GM12891 (cell line): ENCODE measurements around the gene EPB41L4A.
"Not testable (repeated sequence)": the region's sequence is repeated elsewhere in the genome, so short reads cannot be mapped to it uniquely, and the experiment has no call there.

Experiments
- DNase-seq: peaks from one replicate; pipeline ENCODE4 v3.0.0; 2011; ENCODE audit warnings: low spot score; ENCODE audit not compliant: insufficient read length
- FAIRE-seq: peaks from 2 replicates; lab custom pipeline; 2011; peaks lifted over from hg19 to GRCh38; lab: Jason Lieb, UNC
- PAX5 ChIP-seq: IDR thresholded peaks from 2 replicates; pipeline ENCODE4 v1.6.1; 2011; ENCODE audit warnings: low read length, moderate library complexity, mild to moderate bottlenecking; ENCODE audit not compliant: insufficient read depth, severe bottlenecking
- POLR2A ChIP-seq: IDR thresholded peaks from 2 replicates; pipeline ENCODE4 v1.6.1; 2011; ENCODE audit warnings: low read depth, low read length, control low read depth
- POLR2AphosphoS5 ChIP-seq: IDR thresholded peaks from 2 replicates; pipeline ENCODE4 v1.6.1; 2011; ENCODE audit warnings: low read depth, low read length, control low read depth
- POU2F2 ChIP-seq: IDR thresholded peaks from 2 replicates; pipeline ENCODE4 v1.6.1; 2011; ENCODE audit warnings: low read depth, mild to moderate bottlenecking, control low read depth, low read length, moderate library complexity
- SPI1 ChIP-seq: IDR thresholded peaks from 2 replicates; pipeline ENCODE4 v1.6.1; 2011; ENCODE audit warnings: low read depth, low read length, control low read depth
- TAF1 ChIP-seq: IDR thresholded peaks from 2 replicates; pipeline ENCODE4 v1.6.1; 2011; ENCODE audit warnings: low read depth, low read length, control low read depth

The EPB41L4A gene

GRCh38 chr5:112366987-112367386 is 52.1 kb downstream of the EPB41L4A start:
- FAIRE-seq: no peak
- DNase-seq: no peak
- no peak for TF ChIP-seq PAX5
- TF ChIP-seq POLR2AphosphoS5: no peak
- no peak for TF ChIP-seq TAF1

GRCh38 chr5:112360740-112361139 is 58.3 kb downstream of the EPB41L4A start:
- not testable (repeated sequence) for DNase-seq, FAIRE-seq

GRCh38 chr5:112356178-112356956 is 62.7 kb downstream of the EPB41L4A start:
- TF ChIP-seq TAF1: no peak
- no peak for TF ChIP-seq POLR2A
- no peak for TF ChIP-seq POLR2AphosphoS5
- no peak for TF ChIP-seq POU2F2
- TF ChIP-seq SPI1: no peak
- TF ChIP-seq PAX5: no peak
- FAIRE-seq: no peak
- DNase-seq: no peak

GRCh38 chr5:112355058-112355685 is 63.9 kb downstream of the EPB41L4A start:
- no peak for DNase-seq
- FAIRE-seq: no peak
- TF ChIP-seq POLR2AphosphoS5 (no peak), PAX5 (no peak), POLR2A (no peak), SPI1 (no peak), TAF1 (no peak), POU2F2 (no peak)

- no peak for FAIRE-seq
- TF ChIP-seq POU2F2 (no peak), POLR2A (no peak), POLR2AphosphoS5 (no peak), PAX5 (no peak), TAF1 (no peak)
Measured at GRCh38 chr5:112353678-112354077, 65.4 kb downstream of the EPB41L4A start.

GRCh38 chr5:112351225-112351624 is 67.9 kb downstream of the EPB41L4A start:
- DNase-seq (no peak), FAIRE-seq (no peak)
- TF ChIP-seq TAF1 (no peak), POU2F2 (no peak), POLR2A (no peak), SPI1 (no peak), PAX5 (no peak), POLR2AphosphoS5 (no peak)

More at GRCh38 chr5:112353678-112354077, 65.4 kb downstream of the EPB41L4A start:
- no peak for DNase-seq

- TF ChIP-seq POLR2AphosphoS5 (no peak), SPI1 (no peak)
- FAIRE-seq (no peak), DNase-seq (no peak)
Measured at GRCh38 chr5:112350626-112351025, 68.5 kb downstream of the EPB41L4A start.

GRCh38 chr5:112349371-112349770 is 69.7 kb downstream of the EPB41L4A start:
- peak; percentile 86 for FAIRE-seq
- DNase-seq: no peak
- no peak for TF ChIP-seq PAX5
- TF ChIP-seq POU2F2: no peak
- no peak for TF ChIP-seq POLR2AphosphoS5
- no peak for TF ChIP-seq SPI1
- no peak for TF ChIP-seq TAF1
- no peak for TF ChIP-seq POLR2A

GRCh38 chr5:112348915-112349314 is 70.2 kb downstream of the EPB41L4A start:
- FAIRE-seq: no peak
- no peak for DNase-seq
- TF ChIP-seq POU2F2 (no peak), SPI1 (no peak), POLR2AphosphoS5 (no peak), PAX5 (no peak), TAF1 (no peak), POLR2A (no peak)

- TF ChIP-seq POLR2AphosphoS5: no peak
- TF ChIP-seq SPI1: no peak
- TF ChIP-seq POLR2A: no peak
- no peak for TF ChIP-seq POU2F2
- no peak for TF ChIP-seq PAX5
- TF ChIP-seq TAF1: no peak
- FAIRE-seq (peak; percentile 43), DNase-seq (no peak)
Measured at GRCh38 chr5:112348387-112348786, 70.7 kb downstream of the EPB41L4A start.
